HG02571 (cell line): Measurements from ENCODE around the gene ADO.
"Not testable (repeated sequence)": the region's sequence is repeated elsewhere in the genome, so short reads cannot be mapped to it uniquely, and the experiment has no call there.

ENCODE experiments used
- ATAC-seq: cut with Tn5 transposase; IDR thresholded peaks from one replicate; pipeline ENCODE4 v1.9.1; 2021; ENCODE audit warnings: mild to moderate bottlenecking, moderate library complexity; ENCODE audit not compliant: unreplicated experiment

Gene ADO

DNA sequence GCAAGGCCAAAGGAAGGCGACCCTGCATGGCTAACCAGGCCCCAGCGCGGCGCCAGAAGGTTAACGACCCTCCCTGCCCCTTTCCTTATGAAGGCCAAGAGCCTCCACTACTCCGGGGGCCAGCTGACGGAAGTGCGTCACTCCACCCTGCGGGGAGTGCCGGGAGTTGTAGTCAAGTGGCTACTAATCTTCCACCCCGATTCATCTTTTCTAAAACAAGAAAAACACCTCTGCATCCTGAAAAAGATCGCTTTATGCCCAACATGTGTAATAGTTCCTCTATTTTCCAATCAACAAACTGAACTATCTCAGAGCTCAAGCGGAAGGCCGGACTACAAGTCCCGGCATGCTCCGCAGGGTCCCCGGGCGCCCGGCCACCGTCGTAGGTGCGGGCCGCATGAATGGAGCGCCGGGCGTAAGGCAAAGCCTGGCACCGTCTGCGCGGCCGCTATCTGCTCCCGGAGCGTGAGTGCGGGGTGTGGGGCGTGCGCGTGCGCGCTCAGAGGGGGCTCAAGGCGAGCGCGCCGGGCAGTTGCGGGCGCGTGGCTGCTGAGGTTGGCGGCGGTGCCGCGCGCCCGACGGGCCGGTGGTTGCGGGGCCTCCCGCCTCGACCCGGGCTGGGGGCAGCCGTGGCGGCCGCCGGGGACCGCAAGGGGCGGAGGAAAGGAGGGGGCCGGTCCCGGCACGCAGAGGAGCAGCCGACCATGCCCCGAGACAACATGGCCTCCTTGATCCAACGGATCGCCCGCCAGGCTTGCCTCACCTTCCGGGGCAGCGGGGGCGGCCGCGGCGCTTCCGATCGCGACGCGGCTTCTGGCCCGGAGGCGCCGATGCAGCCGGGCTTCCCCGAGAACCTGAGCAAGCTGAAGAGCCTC, at the start of gene ADO:
Gene ADO (plus strand): TSS at position 365 of the 875 bp plus-strand sequence. CDS start 340 bp downstream, at position 705.
- ATAC-seq: peak; percentile 82

DNA sequence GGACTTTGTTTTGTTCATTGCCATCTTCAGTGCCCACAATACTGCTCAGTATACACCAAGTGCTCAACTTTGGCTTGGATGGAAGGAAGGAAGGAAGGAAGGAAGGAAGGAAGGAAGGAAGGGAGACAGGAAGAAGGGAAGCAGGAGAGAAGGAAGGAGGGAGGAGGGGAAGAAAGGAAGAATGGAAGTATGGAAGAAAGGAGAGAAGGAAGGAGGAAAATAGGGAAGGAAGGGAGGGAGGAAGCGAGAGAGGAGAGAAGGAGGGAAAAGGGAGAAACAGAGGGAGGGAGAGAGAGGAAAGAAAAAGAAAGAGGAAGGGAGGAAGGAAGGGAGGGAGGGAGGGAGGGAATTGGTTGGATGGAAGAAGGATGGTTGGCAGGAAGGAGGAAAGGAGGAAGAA, 49.6 kb upstream of the ADO start:
- no peak for ATAC-seq

DNA sequence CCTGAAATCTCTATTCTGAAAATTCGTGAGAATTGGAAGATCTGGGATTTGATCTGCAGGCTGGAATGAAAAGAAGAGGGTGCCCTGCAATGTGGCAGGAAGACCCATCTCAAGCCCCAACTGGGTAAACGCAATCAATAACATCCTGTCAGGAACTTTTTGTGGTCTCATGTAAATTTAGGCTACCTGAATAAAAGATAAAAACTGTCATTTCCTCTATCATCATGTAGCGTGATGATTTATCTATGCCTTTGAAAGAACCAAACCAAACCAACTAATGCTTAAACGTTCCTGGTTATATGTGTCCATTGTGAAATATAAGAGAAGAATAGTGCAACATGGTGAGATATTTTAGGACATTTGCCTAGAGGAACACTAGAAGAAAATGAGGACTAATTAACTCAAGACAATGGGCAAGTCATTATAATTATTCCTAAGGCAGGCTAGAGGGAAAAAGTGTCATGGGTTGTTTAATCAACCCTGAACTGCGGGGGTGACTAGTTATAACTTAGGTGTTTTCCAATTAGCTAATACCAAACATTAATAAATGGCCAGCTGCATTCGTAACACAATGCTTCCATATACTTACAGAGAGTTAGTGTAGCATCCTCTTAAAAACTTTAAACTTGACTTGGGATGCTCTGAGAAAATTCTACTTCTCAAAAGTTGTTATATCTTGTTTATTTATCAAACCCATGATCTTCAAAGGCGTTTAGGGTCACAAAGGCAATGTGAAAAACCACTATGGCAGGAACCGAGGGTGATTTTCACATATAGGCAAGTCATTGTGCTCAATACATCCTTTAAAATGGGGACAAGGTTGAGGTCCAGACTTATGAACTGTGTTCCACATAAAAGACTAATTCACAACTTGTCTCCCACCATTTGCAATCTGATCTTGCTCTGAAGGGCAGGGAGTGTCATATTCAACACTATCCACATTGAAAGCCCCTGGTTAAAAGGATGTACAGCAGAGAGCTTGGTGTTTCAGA, 48.6 kb upstream of the ADO start:
- ATAC-seq: no peak

DNA sequence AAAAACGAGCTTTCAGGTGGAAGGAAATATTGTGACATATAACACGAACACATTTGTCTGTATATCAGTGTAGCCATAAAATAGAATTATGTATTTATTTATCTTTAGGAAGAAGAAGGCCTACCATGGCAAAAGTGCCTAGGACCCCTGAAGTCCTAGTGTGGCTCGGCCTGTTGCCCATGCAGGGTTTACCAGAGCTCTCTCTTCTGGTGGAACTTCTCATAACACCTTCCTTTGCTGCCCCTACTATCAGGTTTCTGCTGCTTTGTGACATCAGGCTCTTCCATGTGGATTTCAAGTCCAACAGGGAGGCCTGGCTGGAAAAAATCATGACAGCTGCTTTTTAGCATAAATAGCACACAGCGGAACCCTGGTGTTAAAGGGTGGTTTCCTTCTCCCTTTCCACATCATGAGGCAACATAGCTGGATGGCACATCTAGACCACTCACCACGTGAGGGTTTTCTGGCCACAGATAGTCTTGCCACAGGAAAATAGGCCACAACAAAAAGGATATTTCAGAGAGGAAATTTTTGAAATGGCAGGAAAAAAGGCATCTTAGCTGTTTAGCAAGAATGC, 44.8 kb upstream of the ADO start:
- no peak for ATAC-seq

DNA sequence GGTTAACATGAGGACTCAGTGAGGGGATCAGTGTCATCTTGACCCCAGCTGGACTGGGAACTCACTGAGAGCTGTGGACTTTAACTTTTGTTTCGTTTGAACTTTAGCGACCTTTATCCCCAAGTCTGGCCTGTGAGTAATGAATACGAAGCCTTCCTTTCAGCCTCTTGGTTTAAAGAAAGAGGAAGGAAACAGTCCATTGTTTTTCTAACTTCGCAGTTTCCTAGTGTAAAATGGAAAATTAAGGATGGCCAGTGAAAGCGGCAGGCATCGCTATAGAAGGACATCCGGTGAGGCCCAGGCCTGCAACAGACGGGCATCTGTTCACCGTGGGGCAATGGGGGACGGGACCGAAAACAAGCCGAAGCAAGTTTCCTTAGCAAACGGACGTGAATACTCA, 44.1 kb upstream of the ADO start:
- no peak for ATAC-seq

DNA sequence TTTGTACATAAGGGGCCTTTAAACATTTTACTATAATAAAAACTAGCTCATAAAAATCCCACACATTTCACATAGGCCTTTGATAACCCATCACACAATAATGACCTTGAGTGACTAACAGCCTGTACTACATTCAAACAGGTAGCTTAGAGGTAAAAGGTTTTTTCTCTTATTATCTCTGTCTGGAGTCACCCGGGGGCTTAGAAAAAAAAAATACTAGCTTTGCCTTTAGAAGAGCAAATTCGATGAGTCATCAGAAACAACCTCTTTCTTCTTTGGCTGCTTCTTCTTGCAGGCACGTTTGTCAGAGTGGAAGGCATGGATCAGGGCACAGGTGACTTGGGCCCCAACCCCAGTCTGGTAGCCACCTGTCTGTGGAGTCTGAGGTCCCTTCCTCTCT, 43.4 kb upstream of the ADO start:
- ATAC-seq: no peak

DNA sequence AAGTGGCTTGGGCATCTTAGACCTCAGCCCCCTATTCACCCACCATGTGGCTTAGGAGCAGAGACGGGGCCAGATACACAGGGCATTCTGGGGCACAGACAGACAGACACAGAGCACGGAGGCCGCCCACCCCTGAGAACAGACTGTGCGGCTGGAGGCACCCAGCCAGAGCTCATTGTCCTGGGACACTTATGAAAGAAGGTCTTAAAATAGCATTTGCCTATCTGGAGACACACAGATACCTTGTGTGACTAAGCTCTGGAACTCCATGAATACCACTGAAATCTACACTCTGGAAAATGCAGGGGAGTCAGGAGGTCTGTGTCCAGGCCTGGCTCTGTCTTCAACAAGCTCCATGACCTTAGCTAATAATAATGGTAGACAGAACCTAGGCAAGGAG, 41.4 kb upstream of the ADO start:
- no peak for ATAC-seq

DNA sequence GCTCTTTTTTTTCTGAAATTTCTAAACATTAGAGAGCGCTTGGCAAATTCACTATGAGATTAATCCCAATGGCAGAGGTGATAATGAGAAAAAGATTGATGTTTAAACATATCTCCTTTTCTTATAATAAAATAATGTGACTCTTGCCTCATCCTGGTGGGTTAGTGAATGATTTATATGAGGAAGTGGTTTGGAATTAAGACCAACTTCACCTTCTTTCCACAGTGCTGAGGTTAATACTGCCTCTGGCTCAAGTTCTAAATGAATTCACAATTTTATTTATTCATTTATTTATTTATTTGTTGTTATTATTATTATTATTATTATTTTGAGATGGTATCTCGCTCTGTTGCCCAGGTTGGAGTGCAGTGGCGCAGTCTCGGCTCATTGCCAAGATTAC, 40.5 kb upstream of the ADO start:
- no peak for ATAC-seq

DNA sequence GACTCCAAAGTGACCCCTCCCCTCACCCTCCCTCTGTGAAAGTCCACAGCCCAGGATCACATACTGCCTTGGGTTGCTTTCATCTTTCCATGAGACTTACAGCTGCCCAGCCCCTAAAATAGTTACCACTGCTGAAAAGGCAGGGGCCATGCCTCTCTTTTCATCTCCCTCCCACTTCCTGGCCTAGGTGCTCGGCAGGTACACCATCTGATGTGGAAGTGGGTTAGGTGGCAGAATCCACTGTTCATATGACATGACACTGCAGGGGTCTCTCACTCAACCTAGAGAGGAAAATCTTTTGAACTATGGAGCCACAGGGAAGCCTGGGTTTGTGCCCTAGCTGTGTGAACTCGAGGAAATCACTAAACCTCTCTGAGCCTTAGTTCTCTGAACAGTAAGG, 38.8 kb upstream of the ADO start:
- ATAC-seq: no peak

DNA sequence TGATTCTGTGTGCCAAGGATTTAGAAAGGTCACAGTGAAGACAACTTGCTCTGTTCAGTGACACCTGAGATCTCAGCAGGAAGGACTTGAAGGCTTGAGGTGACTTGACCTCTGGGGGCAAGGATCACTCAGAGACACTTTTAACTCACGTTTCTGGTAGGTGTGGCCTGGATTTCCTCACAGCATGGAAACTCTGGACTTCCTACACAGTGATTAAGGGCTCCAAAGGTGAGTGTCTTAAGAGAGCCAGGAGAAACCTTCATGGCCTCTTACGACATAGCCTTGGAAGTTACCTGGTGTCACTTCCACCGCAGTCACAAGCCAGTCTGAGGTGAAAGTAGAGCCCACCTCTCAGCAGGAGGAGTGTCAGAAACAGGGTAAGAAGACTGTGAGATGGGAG, 38.1 kb upstream of the ADO start:
- ATAC-seq: no peak

DNA sequence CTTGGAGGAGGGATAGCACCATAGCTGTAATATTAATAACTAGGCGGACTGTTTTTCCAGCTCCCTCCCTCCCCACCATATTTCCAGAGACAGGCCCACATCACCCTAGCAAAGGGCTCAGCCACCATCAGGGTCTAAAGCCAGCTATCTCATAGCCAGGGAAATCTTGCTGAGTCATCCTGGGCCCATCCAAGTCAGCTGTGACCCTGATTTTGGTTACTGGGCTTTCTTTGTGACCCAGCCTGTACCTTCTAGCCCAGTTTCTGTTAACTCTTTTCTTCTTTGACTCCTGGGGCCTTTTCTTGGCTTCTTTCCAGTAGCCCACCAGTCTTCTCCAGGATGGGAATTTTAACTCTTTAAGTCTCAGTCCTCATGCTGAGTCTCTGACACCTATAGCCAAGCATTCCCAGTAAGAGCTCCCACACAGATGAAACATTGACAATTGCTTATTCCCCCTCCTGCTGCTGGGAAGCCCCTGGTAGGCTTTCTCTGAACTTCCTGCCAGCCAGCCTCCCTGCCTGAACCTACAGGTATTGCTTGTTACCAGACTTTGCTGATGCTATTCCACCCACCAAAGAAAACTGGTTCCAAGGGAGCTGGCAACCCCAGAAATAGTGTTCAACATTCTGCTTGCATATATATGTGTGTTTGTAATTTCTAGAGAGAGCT, 34.8 kb upstream of the ADO start:
- ATAC-seq: peak; percentile 69

DNA sequence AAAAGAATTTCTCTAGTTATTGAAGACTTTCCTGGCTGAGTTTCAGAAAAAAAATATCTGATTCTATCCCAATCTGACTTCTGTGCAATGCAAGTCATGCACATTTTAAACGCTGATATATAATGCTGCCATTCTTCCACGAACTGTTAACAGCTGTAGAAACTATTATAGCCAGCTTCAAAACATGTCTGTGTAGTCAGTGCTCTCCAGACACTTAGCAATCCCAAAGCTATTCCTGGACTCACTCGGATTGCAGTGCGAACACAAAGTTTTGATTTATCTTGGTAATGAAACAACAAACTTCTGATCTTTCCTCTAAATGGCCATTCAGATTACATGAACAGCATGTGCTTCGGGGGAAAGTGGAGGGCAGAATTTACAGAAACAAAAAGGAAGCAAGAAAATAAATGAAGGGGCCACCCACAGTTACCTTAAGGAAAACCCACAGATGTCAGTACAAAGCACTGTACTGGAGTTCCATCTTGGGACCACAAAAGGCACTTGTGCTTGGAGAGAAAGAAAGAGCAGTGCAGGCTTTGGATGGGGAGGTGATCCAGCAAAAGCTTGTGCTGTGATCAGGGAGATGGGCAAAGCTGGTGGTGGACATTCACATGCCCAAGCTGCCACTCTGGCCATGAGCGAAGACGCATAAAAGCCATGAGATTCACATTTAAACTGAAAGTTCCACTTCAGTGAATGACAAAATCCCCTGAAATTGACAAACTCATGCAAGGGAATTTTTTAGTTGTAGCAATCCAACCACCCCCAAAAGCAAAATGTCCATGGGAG, 32.1 kb upstream of the ADO start:
- no peak for ATAC-seq

DNA sequence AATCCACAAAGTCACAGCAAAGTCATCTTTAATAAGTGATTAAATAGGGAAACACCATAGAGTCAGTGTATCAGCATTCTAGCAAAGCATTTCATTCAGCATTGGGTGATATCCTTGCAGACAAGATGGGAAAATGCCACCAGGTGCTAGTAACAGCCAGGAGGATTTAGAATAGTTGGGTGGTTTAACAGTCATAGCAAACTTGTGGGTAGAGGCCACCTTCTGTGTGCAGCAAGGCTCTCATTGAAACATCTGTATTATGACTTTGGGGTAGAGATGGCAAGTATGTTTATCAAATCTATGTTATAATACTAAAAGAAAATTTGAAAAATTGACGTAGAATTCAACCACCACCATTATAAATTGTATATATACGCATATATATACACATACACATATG, 26.4 kb upstream of the ADO start:
- peak; percentile 39 for ATAC-seq

DNA sequence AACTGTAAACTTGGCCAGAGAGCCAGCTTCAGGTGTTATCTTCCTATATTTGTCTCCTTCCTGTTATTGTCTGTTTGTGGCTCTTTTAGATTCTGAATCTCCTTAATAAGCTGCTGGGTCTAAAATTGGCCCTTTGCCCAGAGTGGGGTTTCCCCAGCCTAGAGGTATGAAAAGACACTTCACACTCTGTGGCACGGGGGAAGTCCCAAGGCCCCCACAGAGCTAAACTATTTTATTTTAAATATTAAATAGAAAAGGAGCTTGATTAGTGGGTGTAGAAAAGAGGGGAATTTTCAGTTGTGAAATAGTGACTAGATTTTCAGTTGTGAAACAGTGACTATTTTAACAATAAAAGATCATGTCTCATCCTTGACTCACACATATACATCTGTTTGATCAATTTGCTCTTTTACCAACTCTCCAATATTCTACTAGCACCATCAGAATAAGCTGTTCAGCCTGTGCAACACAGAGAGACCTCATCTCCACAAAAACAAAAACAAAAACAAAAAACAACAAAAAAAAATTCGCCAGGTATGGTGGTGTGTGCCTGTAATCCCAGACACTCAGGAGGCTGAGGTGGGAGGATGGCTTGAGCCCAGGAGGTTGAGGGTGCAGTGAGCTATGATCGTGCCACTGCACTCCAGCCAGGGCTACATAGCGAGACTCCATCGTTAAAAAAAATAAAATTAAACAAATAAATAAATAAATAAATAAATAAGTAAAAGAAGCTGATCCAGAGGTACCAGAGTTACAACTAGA, 24.9 kb upstream of the ADO start:
- peak; percentile 91 for ATAC-seq

DNA sequence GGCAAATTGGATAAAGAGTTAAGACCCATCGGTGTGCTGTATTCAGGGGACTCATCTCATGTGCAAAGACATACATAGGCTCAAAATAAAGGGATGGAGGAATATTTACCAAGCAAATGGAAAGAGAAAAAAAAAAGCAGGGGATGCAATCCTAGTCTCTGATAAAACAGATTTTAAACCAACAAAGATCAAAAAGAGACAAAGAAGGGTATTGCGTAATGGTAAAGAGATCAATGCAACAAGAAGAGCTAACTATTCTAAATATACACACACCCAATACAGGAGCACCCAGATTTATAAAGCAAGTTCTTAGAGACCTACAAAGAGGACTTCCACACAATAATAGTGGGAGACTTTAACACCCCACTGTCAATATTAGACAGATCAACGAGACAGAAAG, 20.0 kb upstream of the ADO start:
- ATAC-seq: not testable (repeated sequence)

DNA sequence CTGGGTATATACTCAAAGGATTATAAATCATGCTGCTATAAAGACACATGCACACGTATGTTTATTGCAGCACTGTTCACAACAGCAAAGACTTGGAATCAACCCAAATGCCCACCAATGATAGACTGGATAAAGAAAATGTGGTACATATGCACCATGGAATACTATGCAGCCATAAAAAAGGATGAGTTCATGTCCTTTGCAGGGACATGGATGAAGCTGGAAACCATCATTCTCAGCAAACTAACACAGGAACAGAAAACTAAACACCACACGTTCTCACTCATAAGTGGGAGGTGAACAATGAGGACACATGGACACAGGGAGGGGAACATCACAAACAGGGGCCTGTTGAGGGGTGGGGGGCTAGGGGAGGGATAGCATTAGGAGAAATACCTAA, 16.2 kb upstream of the ADO start:
- ATAC-seq: not testable (repeated sequence)

DNA sequence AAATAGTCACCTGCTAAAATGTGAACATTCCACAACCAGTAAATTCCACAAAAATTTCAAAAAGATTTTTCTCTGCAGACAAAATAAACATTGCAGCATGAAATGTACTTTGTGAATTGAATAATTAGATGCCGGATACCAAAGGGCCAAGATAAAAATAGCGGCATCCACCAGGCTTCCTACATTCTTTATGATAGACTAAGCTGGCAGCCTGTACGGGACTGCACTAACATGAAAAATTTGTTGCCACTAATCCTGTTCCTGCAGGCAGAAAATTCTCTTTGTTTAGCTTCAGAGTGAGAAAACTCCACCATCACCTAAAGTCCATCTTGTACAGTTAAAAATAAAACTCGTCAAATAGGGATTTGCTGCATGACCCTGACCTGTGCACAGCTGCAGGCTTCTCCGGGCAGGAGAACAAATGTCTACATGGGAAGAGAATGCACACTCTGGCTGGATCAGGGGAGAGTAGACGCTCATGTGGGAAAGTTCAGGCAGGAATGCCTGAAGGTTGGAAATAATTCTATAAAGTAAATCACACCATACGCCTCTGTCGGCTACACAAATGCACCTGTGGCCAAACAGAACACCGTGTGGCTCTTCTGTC, 15.6 kb upstream of the ADO start:
- ATAC-seq: no peak

DNA sequence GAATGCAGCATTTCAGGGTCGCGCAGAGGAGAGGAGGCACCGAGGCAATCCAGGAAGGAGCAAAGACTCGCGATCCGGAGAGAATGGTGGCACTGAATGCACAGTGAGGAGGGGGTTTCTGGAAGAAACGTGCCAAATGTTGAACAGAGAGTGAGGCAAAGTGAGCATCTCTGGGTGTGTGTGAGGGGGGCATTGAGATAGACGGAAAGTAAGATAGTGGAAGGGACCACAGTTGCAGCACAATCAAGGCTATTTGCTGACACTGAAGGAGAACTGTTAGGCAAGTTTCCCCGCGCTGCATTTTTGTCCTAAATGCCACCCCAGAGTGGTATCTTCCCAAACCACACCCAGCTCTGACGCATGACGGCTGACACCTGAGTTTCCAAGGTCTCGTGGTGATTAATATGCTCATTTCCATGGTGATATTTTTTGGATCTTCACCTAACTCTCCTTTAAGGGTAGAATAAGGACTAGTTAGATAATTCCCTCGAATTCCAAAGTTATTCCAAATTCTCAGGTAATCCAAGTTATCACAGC, 14.4 kb upstream of the ADO start:
- ATAC-seq: no peak

DNA sequence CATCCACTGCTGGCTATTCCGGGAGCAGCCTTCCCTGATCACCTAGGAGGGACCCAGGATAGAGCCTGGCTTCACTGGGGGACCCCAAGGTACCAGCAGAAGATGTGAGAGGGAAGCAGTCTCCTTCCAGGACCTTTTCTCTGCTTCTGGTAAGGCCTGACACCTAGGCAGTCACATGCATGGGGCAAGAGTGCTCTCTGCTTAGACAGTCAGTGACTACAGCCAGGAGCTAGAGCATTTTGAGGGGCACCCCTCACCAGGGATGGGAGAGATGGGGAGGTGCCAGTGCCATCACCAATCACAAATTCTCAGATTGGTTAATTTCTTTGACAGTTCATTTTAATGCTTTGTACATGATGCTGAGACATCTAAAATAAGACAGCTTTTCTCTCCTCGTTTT, 13.9 kb upstream of the ADO start:
- no peak for ATAC-seq
